Tibial nerve (tissue), 4 donors: Measurements from ENCODE around the gene SNCAIP. TPM values are rescaled to one million over a fixed set of nuclear protein-coding genes. Genes with fewer than 3 reads are reported as not detected.
"Not testable (repeated sequence)": the region's sequence is repeated elsewhere in the genome, so short reads cannot be mapped to it uniquely, and the experiment has no call there.

Experiments
- DNase-seq, 2 donors: peaks; one replicate each; pipeline ENCODE4 v3.0.0-alpha.2; 2019; ENCODE audit warnings: low spot score in 2 of 2
- H3K27ac ChIP-seq, 4 donors: fragments of 200-600 bp; sonication (generic) in 3 of 4; one replicate each; pipeline ENCODE4 v1.5.1; 2017 to 2019; ENCODE audit warnings: mild to moderate bottlenecking in 1 of 4
- H3K27me3 ChIP-seq, 2 donors: fragments of 200-600 bp; sonication (generic) in 1 of 2; one replicate each; pipeline versions ENCODE4 v1.5.1 to v1.6.0; 2017 to 2019
- H3K36me3 ChIP-seq, 3 donors: fragments of 200-600 bp; sonication (generic); one replicate each; pipeline ENCODE4 v1.5.1; 2018 to 2019
- H3K4me1 ChIP-seq, 4 donors: fragments of 200-600 bp; sonication (generic) in 3 of 4; one replicate each; pipeline ENCODE4 v1.5.1; 2017 to 2019
- H3K4me3 ChIP-seq, 4 donors: fragments of 200-600 bp; sonication (generic) in 3 of 4; one replicate each; pipeline ENCODE4 v1.5.1; 2017 to 2019; ENCODE audit warnings: mild to moderate bottlenecking in 1 of 4, moderate library complexity in 1 of 4
- H3K9me3 ChIP-seq, 4 donors: fragments of 200-600 bp; sonication (generic) in 3 of 4; one replicate each; pipeline ENCODE4 v1.5.1; 2017 to 2019
- CTCF ChIP-seq, 5 experiments: fragments of 200-600 bp in 3 of 5; fragments of 450-650 bp in 2 of 5; sonication (generic) in 3 of 5; IDR thresholded peaks; one replicate each; pipeline ENCODE4 v1.5.1; 2016 to 2019; ENCODE audit warnings: antibody characterized with exemption in 5 of 5, mild to moderate bottlenecking in 3 of 5, moderate library complexity in 2 of 5
- EP300 ChIP-seq, 2 donors: sonication (generic); formaldehyde crosslinking; IDR thresholded peaks; one replicate each; pipeline ENCODE4 v1.6.1; 2017; ENCODE audit warnings: antibody characterized with exemption in 2 of 2, mild to moderate bottlenecking in 1 of 2
- POLR2A ChIP-seq, 2 donors: fragments of 450-650 bp; IDR thresholded peaks; one replicate each; pipeline ENCODE4 v1.6.1; 2017; ENCODE audit warnings: antibody characterized with exemption in 2 of 2, mild to moderate bottlenecking in 2 of 2, moderate library complexity in 2 of 2
- WGBS, 2 donors: methylation state at CpG; one replicate each; pipeline ENCODE4 v1.1.5; 2018; 5-methylcytosine and 5-hydroxymethylcytosine counted together
- total RNA-seq, 4 donors: library from RNA; depleted of rRNA; stranded (reverse); fragments of >200 nt; gene quantifications; one replicate each; pipeline ENCODE4 v1.1.0, GENCODE V29; 2016

The SNCAIP gene
- total RNA-seq, 4 donors from 2014 or later, result 4.6 to 18.6 (median 6.4) TPM

GRCh38 chr5:122371511-122372151 is 59.6 kb downstream of the SNCAIP start:
- no peaks in the 10 kb centered on the region for H3K9me3 ChIP-seq
- no peak overlapping the region for H3K4me3 ChIP-seq
- TF ChIP-seq EP300 (IDR thresholded peaks at IDR 0.05) (no peak), POLR2A (IDR thresholded peaks at IDR 0.05) (no peak), CTCF (IDR thresholded peaks at IDR 0.05) (no peak)
- no peak for DNase-seq
- H3K27ac ChIP-seq, result no peak overlapping the region
- WGBS, 2 donors, result 78 to 83% methylated on average over 2 of the region's 2 CpGs
- H3K4me1 ChIP-seq, result peaks cover 0 to 3% (median 0%) of the 10 kb centered on the region in 4 donors
- H3K27me3 ChIP-seq, result no peaks in the 10 kb centered on the region
- no peaks in the 10 kb centered on the region for H3K36me3 ChIP-seq

GRCh38 chr5:122374110-122374509 is 62.1 kb downstream of the SNCAIP start:
- Histone ChIP-seq H3K4me1 (peaks cover 0 to 10% (median 0%) of the 10 kb centered on the region in 4 donors), H3K27ac (no peak overlapping the region), H3K4me3 (no peak overlapping the region), H3K27me3 (no peaks in the 10 kb centered on the region), H3K9me3 (no peaks in the 10 kb centered on the region), H3K36me3 (no peaks in the 10 kb centered on the region)
- DNase-seq, result no peak
- no peak for TF ChIP-seq CTCF (IDR thresholded peaks at IDR 0.05)
- no peak for TF ChIP-seq POLR2A (IDR thresholded peaks at IDR 0.05)
- no peak for TF ChIP-seq EP300 (IDR thresholded peaks at IDR 0.05)

GRCh38 chr5:122375801-122376200 is 63.8 kb downstream of the SNCAIP start:
- Histone ChIP-seq H3K27me3 (no peaks in the 10 kb centered on the region), H3K4me1 (peaks cover 0 to 10% (median 0%) of the 10 kb centered on the region in 4 donors), H3K36me3 (no peaks in the 10 kb centered on the region), H3K9me3 (no peaks in the 10 kb centered on the region), H3K4me3 (no peak overlapping the region), H3K27ac (no peak overlapping the region)
- 54 to 57% methylated on average over 2 of the region's 2 CpGs for WGBS, 2 donors
- TF ChIP-seq POLR2A (IDR thresholded peaks at IDR 0.05) (no peak), CTCF (IDR thresholded peaks at IDR 0.05) (no peak), EP300 (IDR thresholded peaks at IDR 0.05) (no peak)
- DNase-seq, result no peak

- Histone ChIP-seq H3K4me3 (no peak overlapping the region), H3K36me3 (no peaks in the 10 kb centered on the region), H3K9me3 (no peaks in the 10 kb centered on the region), H3K27me3 (no peaks in the 10 kb centered on the region), H3K27ac (no peak overlapping the region), H3K4me1 (peaks cover 0 to 10% (median 0%) of the 10 kb centered on the region in 4 donors)
- DNase-seq, result no peak
- TF ChIP-seq CTCF (IDR thresholded peaks at IDR 0.05) (no peak), EP300 (IDR thresholded peaks at IDR 0.05) (no peak), POLR2A (IDR thresholded peaks at IDR 0.05) (no peak)
Measured at GRCh38 chr5:122376250-122376649, 64.2 kb downstream of the SNCAIP start.

- no peak overlapping the region for H3K27ac ChIP-seq
- WGBS, 2 donors, result 64 to 70% methylated on average over 1 of the region's 1 CpG
- no peaks in the 10 kb centered on the region for H3K27me3 ChIP-seq
- no peaks in the 10 kb centered on the region for H3K36me3 ChIP-seq
- no peak for DNase-seq
- peaks cover 0 to 10% (median 0%) of the 10 kb centered on the region in 4 donors for H3K4me1 ChIP-seq
- H3K9me3 ChIP-seq, result no peaks in the 10 kb centered on the region
- no peak for TF ChIP-seq POLR2A (IDR thresholded peaks at IDR 0.05)
- no peak for TF ChIP-seq CTCF (IDR thresholded peaks at IDR 0.05)
- no peak for TF ChIP-seq EP300 (IDR thresholded peaks at IDR 0.05)
- H3K4me3 ChIP-seq, result no peak overlapping the region
Measured at GRCh38 chr5:122377026-122377425, 65.0 kb downstream of the SNCAIP start.

- WGBS, 2 donors, result 84 to 92% methylated on average over 14 to 16 of the region's 16 CpGs
- not testable (repeated sequence) for DNase-seq, H3K27ac ChIP-seq, H3K36me3 ChIP-seq, H3K4me3 ChIP-seq, H3K9me3 ChIP-seq, H3K27me3 ChIP-seq
- H3K4me1 ChIP-seq, result peaks cover 0 to 17% (median 0%) of the 10 kb centered on the region in 4 donors
Measured at GRCh38 chr5:122382938-122383337, 70.9 kb downstream of the SNCAIP start.
